Measurements from ENCODE around the gene MOK.
"Not testable (repeated sequence)": the region's sequence is repeated elsewhere in the genome, so short reads cannot be mapped to it uniquely, and the experiment has no call there.

The MOK gene

GRCh38 chr14:102304611-102305506, at the start of gene MOK:
Gene MOK, minus strand, starts transcription at chr14:102305164. Its CDS starts 196 bp downstream, at chr14:102304968.
- no peaks in the 10 kb centered on the region for H3F3A ChIP-seq (ENCODE audit: insufficient read depth, low read length)
- H2AFZ ChIP-seq (ENCODE audit: low read length): peak within 1 kb of the TSS; percentile 74
- no peaks in the 10 kb centered on the region for H3K9me3 ChIP-seq (replicated peaks; ENCODE audit: insufficient read depth, low read length)
- H3K79me2 ChIP-seq (ENCODE audit: low read length): no peaks in the 10 kb centered on the region
- TF ChIP-seq EZH2phosphoT487 (IDR thresholded peaks at IDR 0.05; ENCODE audit: low read length) (no peak), EZH2 (optimal IDR thresholded peaks at IDR 0.05; ENCODE audit: low read depth, low read length) (no peak)
- TF ChIP-seq, protein P1, sequence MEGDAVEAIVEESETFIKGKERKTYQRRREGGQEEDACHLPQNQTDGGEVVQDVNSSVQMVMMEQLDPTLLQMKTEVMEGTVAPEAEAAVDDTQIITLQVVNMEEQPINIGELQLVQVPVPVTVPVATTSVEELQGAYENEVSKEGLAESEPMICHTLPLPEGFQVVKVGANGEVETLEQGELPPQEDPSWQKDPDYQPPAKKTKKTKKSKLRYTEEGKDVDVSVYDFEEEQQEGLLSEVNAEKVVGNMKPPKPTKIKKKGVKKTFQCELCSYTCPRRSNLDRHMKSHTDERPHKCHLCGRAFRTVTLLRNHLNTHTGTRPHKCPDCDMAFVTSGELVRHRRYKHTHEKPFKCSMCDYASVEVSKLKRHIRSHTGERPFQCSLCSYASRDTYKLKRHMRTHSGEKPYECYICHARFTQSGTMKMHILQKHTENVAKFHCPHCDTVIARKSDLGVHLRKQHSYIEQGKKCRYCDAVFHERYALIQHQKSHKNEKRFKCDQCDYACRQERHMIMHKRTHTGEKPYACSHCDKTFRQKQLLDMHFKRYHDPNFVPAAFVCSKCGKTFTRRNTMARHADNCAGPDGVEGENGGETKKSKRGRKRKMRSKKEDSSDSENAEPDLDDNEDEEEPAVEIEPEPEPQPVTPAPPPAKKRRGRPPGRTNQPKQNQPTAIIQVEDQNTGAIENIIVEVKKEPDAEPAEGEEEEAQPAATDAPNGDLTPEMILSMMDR (IDR thresholded peaks at IDR 0.05; ENCODE audit: low read length): no peak
- H3K27me3 ChIP-seq (replicated peaks; ENCODE audit: insufficient read depth, low read length): no peaks in the 10 kb centered on the region
- H3K4me1 ChIP-seq (ENCODE audit: low read length): no peaks in the 10 kb centered on the region
- H3K36me3 ChIP-seq (replicated peaks; ENCODE audit: insufficient read depth, low read length): no peaks in the 10 kb centered on the region
- peak within 1 kb of the TSS; percentile 63 for H3K9ac ChIP-seq (ENCODE audit: low read length)
- H4K20me1 ChIP-seq (ENCODE audit: insufficient read depth, low read length): no peaks in the 10 kb centered on the region
- no peaks in the 10 kb centered on the region for H3K9me2 ChIP-seq (replicated peaks; ENCODE audit: insufficient read depth, low read length)
- no peak within 1 kb of the TSS for H3K27ac ChIP-seq (ENCODE audit: low read length)
- peak within 1 kb of the TSS; percentile 77 for H3K4me2 ChIP-seq (ENCODE audit: low read depth, low read length)
- DNase-seq: peak; percentile 86
- peak within 1 kb of the TSS; percentile 68 for H3K4me3 ChIP-seq (ENCODE audit: low read length)

GRCh38 chr14:102353126-102353619, 48.2 kb upstream of the MOK start:
- H3K4me1 ChIP-seq (ENCODE audit: low read length): no peaks in the 10 kb centered on the region
- H3K27ac ChIP-seq (ENCODE audit: low read length): no peak overlapping the region
- H3K79me2 ChIP-seq (ENCODE audit: low read length): no peaks in the 10 kb centered on the region
- H3K4me3 ChIP-seq (ENCODE audit: low read length): no peak overlapping the region
- no peaks in the 10 kb centered on the region for H3K36me3 ChIP-seq (replicated peaks; ENCODE audit: insufficient read depth, low read length)
- H3K9me3 ChIP-seq (replicated peaks; ENCODE audit: insufficient read depth, low read length): no peaks in the 10 kb centered on the region
- H3K9ac ChIP-seq (ENCODE audit: low read length): no peak overlapping the region
- H3K9me2 ChIP-seq (replicated peaks; ENCODE audit: insufficient read depth, low read length): no peaks in the 10 kb centered on the region
- no peak overlapping the region for H2AFZ ChIP-seq (ENCODE audit: low read length)
- no peaks in the 10 kb centered on the region for H4K20me1 ChIP-seq (ENCODE audit: insufficient read depth, low read length)
- H3K4me2 ChIP-seq (ENCODE audit: low read depth, low read length): no peak overlapping the region
- no peaks in the 10 kb centered on the region for H3K27me3 ChIP-seq (replicated peaks; ENCODE audit: insufficient read depth, low read length)
- no peak for DNase-seq
- H3F3A ChIP-seq (ENCODE audit: insufficient read depth, low read length): no peaks in the 10 kb centered on the region
- TF ChIP-seq EZH2 (optimal IDR thresholded peaks at IDR 0.05; ENCODE audit: low read depth, low read length) (no peak), EZH2phosphoT487 (IDR thresholded peaks at IDR 0.05; ENCODE audit: low read length) (no peak)
- TF ChIP-seq, protein P1 (IDR thresholded peaks at IDR 0.05; ENCODE audit: low read length): no peak

GRCh38 chr14:102352213-102352612, 47.2 kb upstream of the MOK start:
- no peak for TF ChIP-seq EZH2 (optimal IDR thresholded peaks at IDR 0.05; ENCODE audit: low read depth, low read length)
- TF ChIP-seq, protein P1 (IDR thresholded peaks at IDR 0.05; ENCODE audit: low read length): no peak
- TF ChIP-seq EZH2phosphoT487 (IDR thresholded peaks at IDR 0.05; ENCODE audit: low read length): no peak
- no peak for DNase-seq

DNA sequence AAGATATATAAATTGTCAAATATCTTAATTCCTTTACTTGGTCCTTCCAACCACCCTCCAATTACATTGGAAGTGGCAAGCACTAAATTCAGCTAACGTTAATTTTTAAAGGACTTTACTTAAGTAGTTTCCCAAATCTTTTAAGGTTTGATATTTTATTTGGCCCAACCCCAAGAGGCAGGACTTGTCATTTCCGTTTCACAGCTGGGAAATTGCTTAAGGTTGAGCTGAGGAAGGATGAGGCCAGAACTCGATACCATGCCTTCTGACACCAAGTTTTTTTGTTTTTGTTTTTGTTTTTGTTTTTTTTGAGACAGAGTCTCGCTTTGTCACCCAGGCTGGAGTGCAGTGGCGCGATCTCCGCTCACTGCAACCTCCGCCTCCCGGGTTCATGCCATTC, 46.6 kb upstream of the MOK start:
- not testable (repeated sequence) for H2AFZ ChIP-seq (ENCODE audit: low read length); H3K79me2 ChIP-seq (ENCODE audit: low read length); H3K27me3 ChIP-seq (replicated peaks; ENCODE audit: insufficient read depth, low read length); H3K4me1 ChIP-seq (ENCODE audit: low read length); H3K9me2 ChIP-seq (replicated peaks; ENCODE audit: insufficient read depth, low read length); H3F3A ChIP-seq (ENCODE audit: insufficient read depth, low read length); H3K9ac ChIP-seq (ENCODE audit: low read length); H3K36me3 ChIP-seq (replicated peaks; ENCODE audit: insufficient read depth, low read length); H3K4me3 ChIP-seq (ENCODE audit: low read length); DNase-seq; H3K4me2 ChIP-seq (ENCODE audit: low read depth, low read length); H4K20me1 ChIP-seq (ENCODE audit: insufficient read depth, low read length); H3K27ac ChIP-seq (ENCODE audit: low read length); H3K9me3 ChIP-seq (replicated peaks; ENCODE audit: insufficient read depth, low read length)

More at GRCh38 chr14:102352213-102352612, 47.2 kb upstream of the MOK start:
- Histone ChIP-seq H3K4me2 (ENCODE audit: low read depth, low read length) (no peak overlapping the region), H3K4me3 (ENCODE audit: low read length) (no peak overlapping the region), H3K9me2 (replicated peaks; ENCODE audit: insufficient read depth, low read length) (no peaks in the 10 kb centered on the region), H3K9ac (ENCODE audit: low read length) (no peak overlapping the region), H3K36me3 (replicated peaks; ENCODE audit: insufficient read depth, low read length) (no peaks in the 10 kb centered on the region), H3F3A (ENCODE audit: insufficient read depth, low read length) (no peaks in the 10 kb centered on the region), H2AFZ (ENCODE audit: low read length) (no peak overlapping the region), H3K27ac (ENCODE audit: low read length) (no peak overlapping the region), H4K20me1 (ENCODE audit: insufficient read depth, low read length) (no peaks in the 10 kb centered on the region), H3K27me3 (replicated peaks; ENCODE audit: insufficient read depth, low read length) (no peaks in the 10 kb centered on the region), H3K79me2 (ENCODE audit: low read length) (no peaks in the 10 kb centered on the region), H3K9me3 (replicated peaks; ENCODE audit: insufficient read depth, low read length) (no peaks in the 10 kb centered on the region), H3K4me1 (ENCODE audit: low read length) (no peaks in the 10 kb centered on the region)

All from MM.1S (cell line).